Measurements from ENCODE around the gene SFT2D2.

GRCh38 chr1:168195199-168196135 lies 30.3 kb upstream of the SFT2D2 start:
- TF ChIP-seq, protein P1, sequence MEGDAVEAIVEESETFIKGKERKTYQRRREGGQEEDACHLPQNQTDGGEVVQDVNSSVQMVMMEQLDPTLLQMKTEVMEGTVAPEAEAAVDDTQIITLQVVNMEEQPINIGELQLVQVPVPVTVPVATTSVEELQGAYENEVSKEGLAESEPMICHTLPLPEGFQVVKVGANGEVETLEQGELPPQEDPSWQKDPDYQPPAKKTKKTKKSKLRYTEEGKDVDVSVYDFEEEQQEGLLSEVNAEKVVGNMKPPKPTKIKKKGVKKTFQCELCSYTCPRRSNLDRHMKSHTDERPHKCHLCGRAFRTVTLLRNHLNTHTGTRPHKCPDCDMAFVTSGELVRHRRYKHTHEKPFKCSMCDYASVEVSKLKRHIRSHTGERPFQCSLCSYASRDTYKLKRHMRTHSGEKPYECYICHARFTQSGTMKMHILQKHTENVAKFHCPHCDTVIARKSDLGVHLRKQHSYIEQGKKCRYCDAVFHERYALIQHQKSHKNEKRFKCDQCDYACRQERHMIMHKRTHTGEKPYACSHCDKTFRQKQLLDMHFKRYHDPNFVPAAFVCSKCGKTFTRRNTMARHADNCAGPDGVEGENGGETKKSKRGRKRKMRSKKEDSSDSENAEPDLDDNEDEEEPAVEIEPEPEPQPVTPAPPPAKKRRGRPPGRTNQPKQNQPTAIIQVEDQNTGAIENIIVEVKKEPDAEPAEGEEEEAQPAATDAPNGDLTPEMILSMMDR (IDR thresholded peaks at IDR 0.05) = no peak
- TF ChIP-seq POLR2A (IDR thresholded peaks at IDR 0.05) (no peak), POLR2AphosphoS5 (IDR thresholded peaks at IDR 0.05) (no peak)
